Esophagus muscularis mucosa (tissue), 4 donors: ENCODE results near the gene HEPHL1.

Experiments
- EP300 ChIP-seq: sonication (generic); formaldehyde crosslinking; IDR thresholded peaks from one replicate; pipeline ENCODE4 v1.6.1; 2017; ENCODE audit warnings: antibody characterized with exemption
- POLR2A ChIP-seq: fragments of 450-650 bp; IDR thresholded peaks from one replicate; pipeline ENCODE4 v1.6.1; 2017; ENCODE audit warnings: antibody characterized with exemption, moderate library complexity, mild to moderate bottlenecking, low read depth
- TF ChIP-seq, protein P1 (sequence below), 3 experiments: fragments of 200-600 bp in 2 of 3; fragments of 450-650 bp in 1 of 3; sonication (generic) in 2 of 3; IDR thresholded peaks; one replicate each; pipeline ENCODE4 v1.5.1; 2017 to 2019; ENCODE audit warnings: antibody characterized with exemption in 3 of 3, mild to moderate bottlenecking in 2 of 3, moderate library complexity in 1 of 3

DNA sequence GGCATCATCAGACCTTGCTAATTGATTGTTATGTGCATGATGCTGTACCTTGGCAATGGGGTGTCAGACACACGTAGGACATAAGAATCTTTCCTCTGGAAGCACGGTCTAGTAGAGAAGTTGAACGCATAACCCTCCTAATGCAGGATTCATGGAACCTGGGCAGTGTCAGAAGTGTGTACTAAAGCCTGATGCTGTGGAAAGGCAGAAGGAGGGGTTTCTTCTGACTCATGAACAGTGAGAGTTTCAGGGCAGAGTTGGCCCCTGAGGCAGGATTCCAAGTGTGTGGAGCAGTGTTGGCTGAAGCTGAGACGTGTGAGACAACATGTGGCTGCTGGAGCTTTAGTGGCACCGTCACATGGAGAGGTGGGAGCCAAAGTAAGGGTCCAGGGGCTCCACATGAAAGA lies 111.0 kb downstream of the HEPHL1 start:
- TF ChIP-seq, protein P1, sequence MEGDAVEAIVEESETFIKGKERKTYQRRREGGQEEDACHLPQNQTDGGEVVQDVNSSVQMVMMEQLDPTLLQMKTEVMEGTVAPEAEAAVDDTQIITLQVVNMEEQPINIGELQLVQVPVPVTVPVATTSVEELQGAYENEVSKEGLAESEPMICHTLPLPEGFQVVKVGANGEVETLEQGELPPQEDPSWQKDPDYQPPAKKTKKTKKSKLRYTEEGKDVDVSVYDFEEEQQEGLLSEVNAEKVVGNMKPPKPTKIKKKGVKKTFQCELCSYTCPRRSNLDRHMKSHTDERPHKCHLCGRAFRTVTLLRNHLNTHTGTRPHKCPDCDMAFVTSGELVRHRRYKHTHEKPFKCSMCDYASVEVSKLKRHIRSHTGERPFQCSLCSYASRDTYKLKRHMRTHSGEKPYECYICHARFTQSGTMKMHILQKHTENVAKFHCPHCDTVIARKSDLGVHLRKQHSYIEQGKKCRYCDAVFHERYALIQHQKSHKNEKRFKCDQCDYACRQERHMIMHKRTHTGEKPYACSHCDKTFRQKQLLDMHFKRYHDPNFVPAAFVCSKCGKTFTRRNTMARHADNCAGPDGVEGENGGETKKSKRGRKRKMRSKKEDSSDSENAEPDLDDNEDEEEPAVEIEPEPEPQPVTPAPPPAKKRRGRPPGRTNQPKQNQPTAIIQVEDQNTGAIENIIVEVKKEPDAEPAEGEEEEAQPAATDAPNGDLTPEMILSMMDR (IDR thresholded peaks at IDR 0.05) = no peak
- TF ChIP-seq POLR2A (no peak), EP300 (no peak)
